HepG2 (cell line): ENCODE measurements around the gene HK3.

ENCODE experiments used
- EP300 ChIP-seq, 3 experiments: sonication (generic) in 1 of 3; formaldehyde crosslinking in 1 of 3; IDR thresholded peaks; 2 replicates each; pipeline versions ENCODE4 v1.5.1 to v1.6.1; 2011 to 2020; ENCODE audit warnings: low read depth in 2 of 3, low read length in 2 of 3, borderline replicate concordance in 1 of 3, improper control_type of control experiment in 1 of 3, mild to moderate bottlenecking in 1 of 3, missing genetic modification reagents in 1 of 3, moderate library complexity in 1 of 3
- EZH2 ChIP-seq: conservative IDR thresholded peaks from 2 replicates; pipeline ENCODE4 v1.6.1; 2012; ENCODE audit warnings: mild to moderate bottlenecking, low read depth, low read length, moderate library complexity
- KAT7 ChIP-seq: IDR thresholded peaks from 2 replicates; pipeline ENCODE4 v1.6.1; 2018; ENCODE audit warnings: borderline replicate concordance, missing compliant biosample characterization
- KDM5A ChIP-seq: fragments of 200-600 bp; sonication (generic); IDR thresholded peaks from 2 replicates; pipeline ENCODE4 v1.7.0; 2018; ENCODE audit warnings: antibody characterized with exemption, mild to moderate bottlenecking, low read length, borderline replicate concordance
- MAZ ChIP-seq, 2 experiments: sonication (generic) in 1 of 2; formaldehyde crosslinking in 1 of 2; IDR thresholded peaks; 2 replicates each; pipeline versions ENCODE4 v1.5.0 to v1.6.1; 2012 to 2020; ENCODE audit warnings: low read depth in 2 of 2, mild to moderate bottlenecking in 2 of 2, borderline replicate concordance in 1 of 2, improper control_type of control experiment in 1 of 2, low read length in 1 of 2, missing genetic modification reagents in 1 of 2, moderate library complexity in 1 of 2
- MXD4 ChIP-seq: IDR thresholded peaks from 2 replicates; pipeline ENCODE4 v1.6.1; 2016; ENCODE audit warnings: mild to moderate bottlenecking, missing biosample characterization, missing genetic modification reagents
- NFYB ChIP-seq: sonication (generic); formaldehyde crosslinking; IDR thresholded peaks from 2 replicates; pipeline ENCODE4 v1.4.0; 2020; ENCODE audit warnings: missing genetic modification reagents
- POLR2A ChIP-seq, 2 experiments: IDR thresholded peaks; 2 replicates each; pipeline ENCODE4 v1.6.1; 2011; ENCODE audit warnings: low read depth in 2 of 2, low read length in 2 of 2, mild to moderate bottlenecking in 1 of 2, moderate library complexity in 1 of 2; ENCODE audit not compliant: insufficient read depth in 1 of 2
- TAF1 ChIP-seq: sonication (generic); formaldehyde crosslinking; IDR thresholded peaks from 2 replicates; pipeline ENCODE4 v1.4.0; 2020; ENCODE audit warnings: missing genetic modification reagents
- ZBTB33 ChIP-seq: sonication (generic); formaldehyde crosslinking; IDR thresholded peaks from 2 replicates; pipeline ENCODE4 v1.4.0; 2020; ENCODE audit warnings: missing genetic modification reagents
- ZNF256 ChIP-seq: sonication (generic); formaldehyde crosslinking; conservative IDR thresholded peaks from 2 replicates; pipeline ENCODE4 v1.4.0; 2020; ENCODE audit warnings: missing genetic modification reagents
- ZNF761 ChIP-seq: sonication (generic); formaldehyde crosslinking; conservative IDR thresholded peaks from 2 replicates; pipeline ENCODE4 v1.4.0; 2020; ENCODE audit warnings: mild to moderate bottlenecking, missing genetic modification reagents
- ZNF879 ChIP-seq: sonication (generic); formaldehyde crosslinking; IDR thresholded peaks from 2 replicates; pipeline ENCODE4 v1.8.1; 2023; ENCODE audit warnings: missing genetic modification reagents
- ZSCAN21 ChIP-seq: sonication (generic); formaldehyde crosslinking; IDR thresholded peaks from 2 replicates; pipeline ENCODE4 v1.8.0; 2022; ENCODE audit warnings: mild to moderate bottlenecking, missing genetic modification reagents, moderate library complexity, borderline replicate concordance

DNA sequence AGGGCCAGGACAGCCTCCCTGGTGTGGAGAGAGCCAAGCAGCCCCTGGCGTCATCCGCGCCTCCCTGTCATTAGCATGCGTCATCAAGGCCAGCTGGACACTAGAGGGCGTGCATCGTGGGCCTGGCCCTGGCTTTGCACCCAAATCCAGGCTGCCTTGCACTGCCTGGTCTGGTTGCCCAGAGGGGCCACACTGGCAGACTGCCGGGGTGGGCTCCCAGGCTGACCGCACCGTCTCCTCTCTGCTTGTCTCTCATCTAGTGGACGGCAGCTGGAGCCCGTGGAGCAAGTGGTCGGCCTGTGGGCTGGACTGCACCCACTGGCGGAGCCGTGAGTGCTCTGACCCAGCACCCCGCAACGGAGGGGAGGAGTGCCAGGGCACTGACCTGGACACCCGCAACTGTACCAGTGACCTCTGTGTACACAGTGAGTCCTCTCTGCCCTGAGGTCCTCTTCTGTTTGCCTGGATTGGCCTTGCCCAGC lies 29.0 kb downstream of the HK3 start:
- TF ChIP-seq TAF1 (CRISPR knock-in tag) (no peak), KAT7 (no peak), ZNF879 (CRISPR knock-in tag) (no peak), EP300 (IDR thresholded peaks at IDR 0.05; ENCODE audit: low read depth in 2 of 2, low read length in 2 of 2) (no peak), EP300 (CRISPR knock-in tag; IDR thresholded peaks at IDR 0.05; ENCODE audit: borderline replicate concordance) (no peak), ZSCAN21 (no peak), ZNF256 (CRISPR knock-in tag) (no peak), KDM5A (no peak), MXD4 (CRISPR knock-in tag) (no peak), ZBTB33 (CRISPR knock-in tag) (no peak), MAZ (IDR thresholded peaks at IDR 0.05; ENCODE audit: borderline replicate concordance, low read depth, low read length) (no peak), MAZ (CRISPR knock-in tag; IDR thresholded peaks at IDR 0.05; ENCODE audit: low read depth) (peak; percentile 41; the same call in 1 of the 2 replicates), ZNF761 (CRISPR knock-in tag) (no peak), NFYB (CRISPR knock-in tag) (no peak), EZH2 (no peak), POLR2A (IDR thresholded peaks at IDR 0.05; ENCODE audit: insufficient read depth in 1 of 2, low read depth in 2 of 2, low read length in 2 of 2) (no peak)
